Measurements from ENCODE around the gene ANAPC1.
A peak's percentile ranks its signal among the peaks of the same experiment; 100 is the strongest.

Gene ANAPC1, protein sequence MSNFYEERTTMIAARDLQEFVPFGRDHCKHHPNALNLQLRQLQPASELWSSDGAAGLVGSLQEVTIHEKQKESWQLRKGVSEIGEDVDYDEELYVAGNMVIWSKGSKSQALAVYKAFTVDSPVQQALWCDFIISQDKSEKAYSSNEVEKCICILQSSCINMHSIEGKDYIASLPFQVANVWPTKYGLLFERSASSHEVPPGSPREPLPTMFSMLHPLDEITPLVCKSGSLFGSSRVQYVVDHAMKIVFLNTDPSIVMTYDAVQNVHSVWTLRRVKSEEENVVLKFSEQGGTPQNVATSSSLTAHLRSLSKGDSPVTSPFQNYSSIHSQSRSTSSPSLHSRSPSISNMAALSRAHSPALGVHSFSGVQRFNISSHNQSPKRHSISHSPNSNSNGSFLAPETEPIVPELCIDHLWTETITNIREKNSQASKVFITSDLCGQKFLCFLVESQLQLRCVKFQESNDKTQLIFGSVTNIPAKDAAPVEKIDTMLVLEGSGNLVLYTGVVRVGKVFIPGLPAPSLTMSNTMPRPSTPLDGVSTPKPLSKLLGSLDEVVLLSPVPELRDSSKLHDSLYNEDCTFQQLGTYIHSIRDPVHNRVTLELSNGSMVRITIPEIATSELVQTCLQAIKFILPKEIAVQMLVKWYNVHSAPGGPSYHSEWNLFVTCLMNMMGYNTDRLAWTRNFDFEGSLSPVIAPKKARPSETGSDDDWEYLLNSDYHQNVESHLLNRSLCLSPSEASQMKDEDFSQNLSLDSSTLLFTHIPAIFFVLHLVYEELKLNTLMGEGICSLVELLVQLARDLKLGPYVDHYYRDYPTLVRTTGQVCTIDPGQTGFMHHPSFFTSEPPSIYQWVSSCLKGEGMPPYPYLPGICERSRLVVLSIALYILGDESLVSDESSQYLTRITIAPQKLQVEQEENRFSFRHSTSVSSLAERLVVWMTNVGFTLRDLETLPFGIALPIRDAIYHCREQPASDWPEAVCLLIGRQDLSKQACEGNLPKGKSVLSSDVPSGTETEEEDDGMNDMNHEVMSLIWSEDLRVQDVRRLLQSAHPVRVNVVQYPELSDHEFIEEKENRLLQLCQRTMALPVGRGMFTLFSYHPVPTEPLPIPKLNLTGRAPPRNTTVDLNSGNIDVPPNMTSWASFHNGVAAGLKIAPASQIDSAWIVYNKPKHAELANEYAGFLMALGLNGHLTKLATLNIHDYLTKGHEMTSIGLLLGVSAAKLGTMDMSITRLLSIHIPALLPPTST (N-terminal part only)

DNA sequence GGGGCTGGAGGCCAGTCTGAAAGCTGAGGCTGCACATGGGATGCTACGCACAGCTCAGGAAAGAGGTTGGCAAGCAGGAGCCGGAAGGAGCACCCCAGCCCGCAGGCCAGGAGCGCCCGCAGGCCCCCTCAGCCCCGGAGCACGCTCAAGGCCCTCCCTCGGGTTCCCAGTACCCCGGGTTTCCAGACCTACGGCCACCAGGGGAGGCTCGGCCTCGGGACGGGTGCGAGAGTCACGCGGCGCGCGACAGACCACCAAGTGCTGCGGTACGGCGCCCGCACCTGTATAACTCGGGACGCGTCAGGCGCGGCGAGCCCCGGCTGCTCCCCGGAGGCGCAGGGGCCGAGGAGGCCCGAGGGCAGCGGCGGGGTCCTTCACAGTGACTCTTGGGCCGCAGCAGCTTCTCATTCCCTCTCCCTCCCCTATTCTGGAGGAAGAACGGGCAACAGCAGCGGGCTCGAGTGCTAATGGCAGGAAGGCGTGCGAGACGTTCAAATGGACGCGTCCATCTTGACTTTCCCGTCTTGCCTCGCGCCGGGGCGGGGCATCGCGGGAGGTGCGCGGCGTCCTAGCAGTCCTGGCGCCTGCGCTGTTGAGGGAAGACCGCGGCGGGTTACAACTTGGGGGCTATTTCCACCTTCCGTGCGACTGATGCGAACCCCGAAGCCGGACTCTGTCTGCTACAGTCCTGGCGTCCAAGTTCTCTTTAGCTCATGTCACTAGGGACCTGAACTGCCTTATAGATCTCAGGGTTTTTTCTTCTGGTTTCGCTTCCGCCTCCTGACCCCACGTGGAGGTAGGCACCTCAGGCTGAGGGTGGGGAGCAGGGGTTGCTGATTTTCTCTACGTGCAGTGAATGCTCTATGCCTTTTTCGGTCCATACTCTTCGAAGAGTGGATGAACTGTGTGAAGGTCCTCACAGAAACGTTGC is at the start of gene ANAPC1:
Gene ANAPC1 (minus strand): TSS at position 533 of the 931 bp plus-strand sequence. CDS start 3,368 bp downstream, outside the sequence.
- peak within 1 kb of the TSS; percentile 92 for H3K9ac ChIP-seq (ENCODE audit: low read depth, low read length)
- no peaks in the 10 kb centered on the region for H3K4me1 ChIP-seq (ENCODE audit: insufficient read depth, low read length)
- no peaks in the 10 kb centered on the region for H3K9me3 ChIP-seq (ENCODE audit: control insufficient read depth, insufficient read depth, low read length)
- H3K36me3 ChIP-seq (ENCODE audit: insufficient read depth, low read length), result no peaks in the 10 kb centered on the region

GRCh38 chr2:111932841-111933291 is 48.9 kb upstream of the ANAPC1 start:
- Histone ChIP-seq H3K9me3 (ENCODE audit: control insufficient read depth, insufficient read depth, low read length) (no peaks in the 10 kb centered on the region), H3K36me3 (ENCODE audit: insufficient read depth, low read length) (no peaks in the 10 kb centered on the region), H3K4me1 (ENCODE audit: insufficient read depth, low read length) (peaks cover 4% of the 10 kb centered on the region), H3K9ac (ENCODE audit: low read depth, low read length) (no peak overlapping the region)

GRCh38 chr2:111930875-111931274 is 46.9 kb upstream of the ANAPC1 start:
- Histone ChIP-seq H3K9ac (ENCODE audit: low read depth, low read length) (no peak overlapping the region), H3K4me1 (ENCODE audit: insufficient read depth, low read length) (peaks cover 4% of the 10 kb centered on the region), H3K36me3 (ENCODE audit: insufficient read depth, low read length) (no peaks in the 10 kb centered on the region), H3K9me3 (ENCODE audit: control insufficient read depth, insufficient read depth, low read length) (no peaks in the 10 kb centered on the region)

GRCh38 chr2:111930409-111930808 is 46.4 kb upstream of the ANAPC1 start:
- Histone ChIP-seq H3K9me3 (ENCODE audit: control insufficient read depth, insufficient read depth, low read length) (no peaks in the 10 kb centered on the region), H3K9ac (ENCODE audit: low read depth, low read length) (no peak overlapping the region), H3K4me1 (ENCODE audit: insufficient read depth, low read length) (peaks cover 4% of the 10 kb centered on the region), H3K36me3 (ENCODE audit: insufficient read depth, low read length) (no peaks in the 10 kb centered on the region)

DNA sequence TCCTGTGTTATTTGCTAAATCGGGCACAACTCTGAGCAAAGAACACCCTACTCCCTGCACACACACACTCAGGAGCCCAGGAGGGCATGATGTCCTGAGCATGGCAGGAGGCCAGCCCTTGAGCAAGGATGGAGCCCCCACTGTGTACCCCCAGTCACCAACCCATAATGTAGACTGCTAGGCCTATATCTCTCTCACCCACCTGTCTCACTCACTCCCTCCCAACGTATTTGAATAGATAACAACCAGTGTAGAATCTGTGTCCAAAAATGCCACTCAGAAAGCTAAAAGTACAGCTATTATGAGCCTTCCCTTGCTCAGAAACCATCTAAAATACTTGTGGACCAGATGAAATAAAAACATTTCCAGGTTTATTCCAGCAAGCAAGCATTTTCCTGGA is 43.7 kb upstream of the ANAPC1 start:
- Histone ChIP-seq H3K9me3 (ENCODE audit: control insufficient read depth, insufficient read depth, low read length) (no peaks in the 10 kb centered on the region), H3K9ac (ENCODE audit: low read depth, low read length) (no peak overlapping the region), H3K36me3 (ENCODE audit: insufficient read depth, low read length) (no peaks in the 10 kb centered on the region), H3K4me1 (ENCODE audit: insufficient read depth, low read length) (peaks cover 4% of the 10 kb centered on the region)

DNA sequence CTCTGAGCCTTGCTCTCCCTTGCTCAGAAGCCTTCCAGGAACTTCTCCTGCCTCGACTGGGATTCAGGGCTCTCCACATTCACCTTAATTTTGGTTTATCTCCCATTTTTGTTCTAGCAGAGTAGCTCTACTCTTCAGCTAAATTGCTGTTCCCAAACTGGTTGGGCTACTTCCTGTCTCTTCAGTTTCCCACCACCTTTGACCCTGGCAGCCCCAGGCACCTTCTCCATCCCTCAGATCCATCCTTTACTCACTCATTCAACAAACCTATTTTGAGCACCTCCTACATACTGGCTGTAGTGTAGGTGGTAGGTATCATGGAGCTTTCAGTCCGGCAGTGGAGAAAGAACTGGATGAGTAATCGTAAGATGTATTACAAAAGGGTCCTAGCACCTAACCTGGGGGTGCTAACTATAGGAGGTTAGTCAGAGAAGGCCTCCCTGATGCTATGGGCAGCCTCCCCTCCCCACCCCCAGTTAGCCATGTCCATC is 40.7 kb upstream of the ANAPC1 start:
- no peaks in the 10 kb centered on the region; the same call in 1 of the 2 replicates for H3K4me1 ChIP-seq (ENCODE audit: insufficient read depth, low read length)
- H3K36me3 ChIP-seq (ENCODE audit: insufficient read depth, low read length), result no peaks in the 10 kb centered on the region
- no peak overlapping the region for H3K9ac ChIP-seq (ENCODE audit: low read depth, low read length)
- H3K9me3 ChIP-seq (ENCODE audit: control insufficient read depth, insufficient read depth, low read length), result no peaks in the 10 kb centered on the region

GRCh38 chr2:111923276-111923804 is 39.3 kb upstream of the ANAPC1 start:
- Histone ChIP-seq H3K9ac (ENCODE audit: low read depth, low read length) (no peak overlapping the region), H3K4me1 (ENCODE audit: insufficient read depth, low read length) (no peaks in the 10 kb centered on the region)

DNA sequence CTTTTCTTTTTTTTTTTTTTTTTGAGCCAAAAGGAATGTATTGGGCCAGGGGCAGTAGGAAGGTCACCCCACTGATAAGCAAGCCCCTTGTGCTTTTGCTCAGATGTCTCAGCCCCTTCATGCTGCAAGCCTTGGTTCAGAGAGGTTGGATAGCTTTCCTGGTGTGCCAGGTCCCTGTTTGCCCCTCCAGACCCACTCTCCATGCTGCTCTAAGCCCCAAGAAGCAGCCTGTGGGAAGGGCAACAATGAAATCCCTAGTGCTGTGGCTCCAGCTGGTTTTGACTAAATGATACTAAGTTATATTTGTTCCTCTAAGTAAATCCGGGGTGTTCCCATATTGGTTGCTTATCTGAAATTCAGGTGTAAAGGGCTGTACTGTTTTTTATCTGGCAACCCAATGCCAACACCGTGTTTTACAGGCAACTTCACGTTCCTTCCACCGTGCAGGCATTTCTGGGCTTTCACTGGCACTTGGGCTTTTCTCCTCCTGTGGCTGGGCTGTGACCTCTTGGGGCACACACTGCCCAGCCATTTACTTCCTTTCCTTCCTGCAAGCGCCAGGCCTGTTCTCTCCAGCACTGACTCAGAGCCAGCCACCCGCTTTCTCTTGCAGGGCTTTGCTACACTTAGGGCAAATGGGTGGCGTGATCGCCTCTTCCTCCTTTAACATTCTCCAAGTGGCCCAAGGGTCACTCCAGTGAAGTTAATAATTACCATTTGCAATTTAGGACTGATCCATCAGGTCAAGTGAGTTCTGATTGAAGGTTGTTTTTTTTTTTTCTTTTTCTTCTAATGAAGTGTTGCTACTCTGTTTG is 36.0 kb upstream of the ANAPC1 start:
- Histone ChIP-seq H3K9me3 (ENCODE audit: control insufficient read depth, insufficient read depth, low read length) (no peaks in the 10 kb centered on the region), H3K36me3 (ENCODE audit: insufficient read depth, low read length) (no peaks in the 10 kb centered on the region), H3K9ac (ENCODE audit: low read depth, low read length) (no peak overlapping the region), H3K4me1 (ENCODE audit: insufficient read depth, low read length) (no peaks in the 10 kb centered on the region)

More at GRCh38 chr2:111923276-111923804, 39.3 kb upstream of the ANAPC1 start:
- H3K36me3 ChIP-seq (ENCODE audit: insufficient read depth, low read length), result no peaks in the 10 kb centered on the region
- no peaks in the 10 kb centered on the region for H3K9me3 ChIP-seq (ENCODE audit: control insufficient read depth, insufficient read depth, low read length)

DNA sequence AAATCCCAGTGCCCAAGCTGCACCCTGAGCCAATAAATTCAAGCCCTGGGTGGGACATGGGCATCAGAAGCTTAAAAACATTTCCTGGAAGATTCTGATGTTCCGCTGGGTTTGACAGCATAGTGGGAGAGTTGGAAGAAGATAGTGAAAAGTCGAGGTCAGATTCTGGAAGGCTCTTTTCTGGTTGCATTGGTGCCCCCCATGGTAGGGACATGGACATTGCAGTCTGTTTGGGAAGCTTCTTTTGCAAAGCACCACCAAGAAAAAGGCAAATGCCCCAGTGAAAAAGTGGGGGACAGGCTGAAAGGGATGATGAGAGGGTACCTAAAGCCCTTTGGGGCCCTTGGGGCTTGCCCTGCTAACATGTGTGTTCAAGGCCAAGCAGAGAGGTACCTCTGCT is 35.4 kb upstream of the ANAPC1 start:
- H3K36me3 ChIP-seq (ENCODE audit: insufficient read depth, low read length), result no peaks in the 10 kb centered on the region
- H3K4me1 ChIP-seq (ENCODE audit: insufficient read depth, low read length), result no peaks in the 10 kb centered on the region
- no peaks in the 10 kb centered on the region for H3K9me3 ChIP-seq (ENCODE audit: control insufficient read depth, insufficient read depth, low read length)
- H3K9ac ChIP-seq (ENCODE audit: low read depth, low read length), result no peak overlapping the region

GRCh38 chr2:111918383-111918806 is 34.4 kb upstream of the ANAPC1 start:
- H3K9me3 ChIP-seq (ENCODE audit: control insufficient read depth, insufficient read depth, low read length), result no peaks in the 10 kb centered on the region
- no peaks in the 10 kb centered on the region for H3K4me1 ChIP-seq (ENCODE audit: insufficient read depth, low read length)
- H3K36me3 ChIP-seq (ENCODE audit: insufficient read depth, low read length), result no peaks in the 10 kb centered on the region
- no peak overlapping the region for H3K9ac ChIP-seq (ENCODE audit: low read depth, low read length)

DNA sequence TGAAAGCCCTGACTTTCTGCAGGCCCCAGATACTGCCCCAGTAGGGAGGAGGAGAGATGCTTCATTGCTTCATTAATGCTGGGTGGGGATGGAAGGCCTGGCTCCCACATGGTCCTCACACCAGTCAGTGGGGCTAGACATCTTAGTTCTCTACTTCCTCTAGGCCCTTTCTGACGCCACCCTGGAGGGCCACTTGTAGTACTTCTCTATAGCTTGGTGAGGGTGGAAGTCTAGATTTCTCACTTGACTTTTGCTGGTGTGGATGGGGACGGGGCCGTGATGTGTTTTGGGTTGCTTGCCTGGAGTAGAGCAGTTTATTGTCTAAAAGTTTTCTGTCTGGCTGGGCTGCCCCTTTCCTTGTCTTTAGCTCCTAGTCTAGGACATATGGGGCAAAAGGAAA is 33.1 kb upstream of the ANAPC1 start:
- H3K36me3 ChIP-seq (ENCODE audit: insufficient read depth, low read length), result no peaks in the 10 kb centered on the region
- no peaks in the 10 kb centered on the region for H3K4me1 ChIP-seq (ENCODE audit: insufficient read depth, low read length)
- H3K9ac ChIP-seq (ENCODE audit: low read depth, low read length), result no peak overlapping the region
- no peaks in the 10 kb centered on the region for H3K9me3 ChIP-seq (ENCODE audit: control insufficient read depth, insufficient read depth, low read length)

GRCh38 chr2:111912547-111912946 is 28.6 kb upstream of the ANAPC1 start:
- Histone ChIP-seq H3K4me1 (ENCODE audit: insufficient read depth, low read length) (peaks cover 9% of the 10 kb centered on the region; the same call in 1 of the 2 replicates), H3K9ac (ENCODE audit: low read depth, low read length) (no peak overlapping the region), H3K9me3 (ENCODE audit: control insufficient read depth, insufficient read depth, low read length) (no peaks in the 10 kb centered on the region), H3K36me3 (ENCODE audit: insufficient read depth, low read length) (no peaks in the 10 kb centered on the region)

Data from ES-I3 (cell line).